ENCODE measurements around the gene NR0B1.

NR0B1 gene

GRCh38 chrX:30270639-30271038 is 38.6 kb downstream of the NR0B1 start:
- DNase-seq = no peak

- DNase-seq = no peak
Observed at GRCh38 chrX:30262763-30263162, 46.4 kb downstream of the NR0B1 start.

- no peak for DNase-seq
Observed at GRCh38 chrX:30261012-30261411, 48.2 kb downstream of the NR0B1 start.

- no peak for DNase-seq
Observed at GRCh38 chrX:30259927-30260326, 49.3 kb downstream of the NR0B1 start.

All from NCI-H526 treated with DMSO at 0.1 percent for 48 hours (cell line).